ENCODE results near the gene ZNRF2.
"Not testable (repeated sequence)": the region's sequence is repeated elsewhere in the genome, so short reads cannot be mapped to it uniquely, and the experiment has no call there.

Gene ZNRF2

DNA sequence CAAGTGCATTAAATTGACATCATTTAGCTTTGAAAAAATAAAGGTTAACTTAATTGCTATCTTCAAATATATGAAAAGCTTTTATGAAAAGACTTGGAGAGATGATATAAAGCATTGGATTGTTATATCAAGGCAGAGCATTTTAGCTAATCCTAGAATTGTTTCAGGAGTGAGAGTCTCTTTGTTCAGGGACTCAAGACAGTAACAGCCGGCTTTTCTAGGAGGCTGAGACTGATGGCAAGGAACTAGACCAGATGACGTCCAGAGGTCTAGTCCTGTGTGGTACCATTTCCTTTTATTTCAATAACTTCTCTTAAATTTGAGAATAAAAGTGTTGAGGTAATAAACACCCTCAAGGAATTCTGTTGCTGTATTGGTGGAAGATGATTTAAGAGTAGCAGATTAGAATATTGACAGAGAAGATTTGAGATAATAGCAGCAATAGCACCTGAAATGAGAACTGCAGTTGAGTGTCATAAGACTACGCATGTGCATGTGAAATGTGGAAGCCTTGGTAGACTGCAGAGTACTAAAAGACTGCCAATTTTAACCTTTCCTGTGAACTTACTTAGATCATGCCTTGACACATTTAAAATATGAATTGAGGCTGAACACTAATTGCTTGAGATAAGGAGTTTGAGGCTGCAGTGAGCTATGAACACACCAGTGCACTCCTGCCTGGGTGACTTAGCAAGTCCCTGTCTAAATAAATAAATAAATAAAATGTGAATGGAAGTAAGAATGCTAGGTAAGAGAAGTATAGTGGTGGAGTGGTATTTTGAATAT, 79.6 kb downstream of the ZNRF2 start:
- DNase-seq (ENCODE audit: low read depth): no peak

- no peak for DNase-seq (ENCODE audit: low read depth)
Measured at GRCh38 chr7:30364773-30365172, 80.4 kb downstream of the ZNRF2 start.

- no peak for DNase-seq (ENCODE audit: low read depth)
Measured at GRCh38 chr7:30365621-30366020, 81.2 kb downstream of the ZNRF2 start.

GRCh38 chr7:30366606-30367005, 82.2 kb downstream of the ZNRF2 start:
- DNase-seq (ENCODE audit: low read depth): no peak

- DNase-seq (ENCODE audit: low read depth): no peak
Measured at GRCh38 chr7:30367561-30367960, 83.2 kb downstream of the ZNRF2 start.

DNA sequence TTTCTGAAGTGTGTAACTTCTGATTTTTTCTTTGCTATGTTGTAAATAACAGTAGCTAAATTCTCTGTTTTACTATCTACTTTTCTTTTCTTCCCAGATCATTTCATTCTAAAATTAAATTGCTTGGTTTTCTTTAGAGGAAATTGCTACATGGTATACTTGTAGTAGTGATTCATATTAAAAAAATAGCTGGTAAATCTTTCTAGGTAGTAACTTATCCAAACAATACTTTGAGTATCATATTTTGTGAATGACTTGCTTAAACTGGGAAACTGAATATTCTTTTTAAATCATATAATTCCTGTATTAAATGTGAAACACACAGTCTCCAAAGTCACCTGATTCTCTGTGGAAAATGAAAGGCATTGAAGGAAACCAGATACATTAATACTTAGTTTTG, 85.5 kb downstream of the ZNRF2 start:
- DNase-seq (ENCODE audit: low read depth): no peak

DNA sequence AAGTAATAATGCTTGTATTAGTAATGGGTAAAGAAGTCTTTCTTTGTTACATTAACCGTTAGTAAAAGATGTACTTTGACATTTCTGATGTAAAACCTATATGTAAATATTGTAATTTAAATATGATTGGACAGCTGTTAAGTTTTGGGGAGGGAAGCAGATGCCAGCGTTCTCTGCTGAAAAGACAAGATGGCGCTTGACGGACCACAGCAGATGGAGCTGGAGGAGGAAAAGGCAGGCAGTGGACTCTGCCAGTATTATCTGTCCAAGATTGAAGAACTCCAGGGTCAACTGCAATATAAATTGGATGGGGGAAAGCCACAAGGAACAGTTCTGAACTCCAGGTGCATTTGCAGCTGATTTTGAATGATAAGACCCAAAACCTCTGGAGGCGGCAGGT, 86.9 kb downstream of the ZNRF2 start:
- no peak for DNase-seq (ENCODE audit: low read depth)

DNA sequence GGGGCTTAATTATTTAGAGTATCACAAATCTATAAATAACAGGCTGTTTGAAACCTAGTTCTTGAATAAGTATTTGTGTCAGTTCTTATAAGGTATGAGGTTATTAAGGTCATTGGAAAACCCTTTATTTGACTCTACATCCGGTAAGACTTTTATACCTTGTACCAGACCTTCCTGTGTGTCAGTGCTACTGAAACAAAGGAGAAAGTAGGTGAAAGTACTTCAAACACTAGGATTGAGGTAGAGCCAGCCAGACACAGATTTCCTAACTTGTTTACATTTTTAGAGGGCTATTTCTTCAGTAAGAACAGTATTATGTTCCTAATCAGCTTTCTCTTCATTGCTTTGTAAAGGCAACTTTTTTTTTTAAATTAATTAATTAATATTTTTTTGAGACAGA, 93.9 kb downstream of the ZNRF2 start:
- no peak for DNase-seq (ENCODE audit: low read depth)

DNA sequence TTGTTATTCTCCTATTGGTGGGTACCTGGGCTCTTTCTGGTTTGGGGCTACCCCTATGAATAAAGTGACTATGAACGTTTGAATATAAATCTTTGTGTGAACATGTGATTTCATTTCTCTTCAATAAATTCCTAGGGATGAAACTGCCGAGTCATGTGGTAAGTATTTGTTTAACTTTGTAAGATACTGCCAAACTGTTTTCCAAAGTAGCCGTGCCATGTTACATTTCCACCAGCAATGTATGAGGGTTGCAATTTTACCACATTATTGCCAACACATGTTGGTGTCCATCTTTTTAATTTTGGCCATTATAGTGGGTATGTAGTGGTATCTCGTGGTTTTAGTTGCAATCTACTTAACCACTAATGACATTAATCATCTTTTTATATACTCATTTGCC, 94.7 kb downstream of the ZNRF2 start:
- DNase-seq (ENCODE audit: low read depth): no peak

DNA sequence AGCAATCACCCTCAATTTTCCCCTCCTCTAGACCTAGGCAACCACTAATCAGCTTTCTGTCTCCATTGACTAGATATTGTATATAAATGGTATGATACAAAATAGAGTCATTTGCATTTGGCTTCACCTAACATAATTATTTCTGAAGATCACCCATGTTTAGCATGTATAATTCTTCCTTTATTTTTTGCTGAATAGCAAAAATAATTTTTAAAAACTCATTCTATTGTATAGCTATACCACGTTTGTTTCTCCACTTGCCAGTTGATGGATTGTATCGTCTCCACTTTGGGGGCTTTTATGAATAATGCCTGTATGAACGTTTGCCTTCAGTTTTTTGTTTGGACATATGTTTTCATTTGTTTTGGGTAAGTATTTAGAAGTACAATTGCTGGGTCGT, 95.3 kb downstream of the ZNRF2 start:
- DNase-seq (ENCODE audit: low read depth): no peak

- DNase-seq (ENCODE audit: low read depth): no peak
Measured at GRCh38 chr7:30380294-30380693, 95.9 kb downstream of the ZNRF2 start.

DNA sequence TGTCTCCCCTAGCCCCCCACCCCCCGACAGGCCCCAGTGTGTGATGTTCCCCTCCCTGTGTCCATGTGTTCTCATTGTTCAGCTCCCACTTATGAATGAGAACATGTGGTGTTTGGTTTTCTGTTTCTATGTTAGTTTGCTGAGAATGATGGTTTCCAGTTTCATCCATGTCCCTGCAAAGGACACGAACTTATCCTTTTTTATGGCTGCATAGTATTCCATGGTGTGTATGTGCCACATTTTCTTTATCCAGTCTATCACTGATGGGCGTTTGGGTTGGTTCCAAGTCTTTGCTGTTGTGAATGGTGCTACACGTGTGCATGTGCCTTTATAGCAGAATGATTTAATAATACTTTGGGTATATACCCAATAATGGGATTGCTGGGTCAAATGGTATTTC, 96.4 kb downstream of the ZNRF2 start:
- DNase-seq (ENCODE audit: low read depth): not testable (repeated sequence)

DNA sequence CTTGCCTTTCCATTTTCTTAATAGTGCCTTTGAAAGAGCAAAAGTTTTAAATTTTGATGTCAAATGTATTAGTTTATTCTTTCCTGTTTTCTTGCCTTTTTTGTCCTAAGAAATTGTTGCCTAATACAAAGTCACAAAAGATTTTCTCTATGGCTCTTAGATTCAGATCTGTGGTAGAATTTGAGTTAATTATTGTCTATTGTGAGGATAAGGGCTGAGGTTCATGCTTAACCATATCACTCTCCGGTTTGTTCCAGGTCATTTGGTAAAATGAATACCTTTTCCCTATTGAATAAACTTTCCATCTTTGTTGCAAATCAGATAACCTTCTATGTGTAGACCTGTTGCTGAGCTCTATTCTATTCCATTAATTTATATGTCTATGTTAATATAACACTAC, 98.2 kb downstream of the ZNRF2 start:
- no peak for DNase-seq (ENCODE audit: low read depth)

DNA sequence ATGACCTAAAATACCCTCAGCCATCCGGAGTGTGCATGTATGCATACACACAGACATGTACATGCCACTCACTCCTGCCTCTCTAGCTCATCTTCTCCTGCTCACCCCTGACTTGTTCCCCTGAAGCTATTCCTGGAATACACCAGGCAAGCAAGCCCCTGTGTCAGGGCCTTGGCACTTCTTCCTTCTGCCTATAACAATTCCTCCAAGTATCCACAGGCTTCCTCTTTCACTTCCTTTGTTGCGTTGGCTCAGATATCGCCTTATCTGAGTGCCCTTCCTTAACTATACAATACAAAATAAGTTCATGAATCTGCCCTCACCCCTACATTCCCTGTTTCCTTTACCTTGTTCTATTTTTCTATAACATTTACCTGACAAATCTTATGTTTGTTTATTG, 105.4 kb downstream of the ZNRF2 start:
- DNase-seq (ENCODE audit: low read depth): no peak

GRCh38 chr7:30390736-30391636, 106.6 kb downstream of the ZNRF2 start:
- DNase-seq (ENCODE audit: low read depth): no peak

- DNase-seq (ENCODE audit: low read depth): no peak
Measured at GRCh38 chr7:30391806-30392205, 107.4 kb downstream of the ZNRF2 start.

DNA sequence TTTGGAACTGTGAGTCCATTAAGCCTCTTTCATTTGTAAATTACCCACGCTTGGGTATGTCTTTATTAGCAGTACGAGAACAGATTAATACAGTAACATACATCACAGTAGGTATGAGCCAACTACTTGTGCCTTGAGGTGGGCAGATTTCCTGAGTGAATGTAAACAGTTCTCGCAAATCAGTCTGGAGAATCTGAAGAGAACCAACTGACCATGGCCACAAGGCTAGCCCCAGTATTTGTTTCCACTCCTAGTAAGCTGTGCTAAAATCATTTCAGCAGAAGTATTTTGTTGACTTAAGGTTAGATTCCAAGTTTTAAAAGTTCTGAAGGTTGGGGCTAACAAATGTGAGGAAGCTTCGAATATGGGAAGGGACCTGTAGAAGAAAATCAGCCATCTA, 111.3 kb downstream of the ZNRF2 start:
- DNase-seq (ENCODE audit: low read depth): no peak

GRCh38 chr7:30396389-30396788, 112.0 kb downstream of the ZNRF2 start:
- DNase-seq (ENCODE audit: low read depth): no peak

DNA sequence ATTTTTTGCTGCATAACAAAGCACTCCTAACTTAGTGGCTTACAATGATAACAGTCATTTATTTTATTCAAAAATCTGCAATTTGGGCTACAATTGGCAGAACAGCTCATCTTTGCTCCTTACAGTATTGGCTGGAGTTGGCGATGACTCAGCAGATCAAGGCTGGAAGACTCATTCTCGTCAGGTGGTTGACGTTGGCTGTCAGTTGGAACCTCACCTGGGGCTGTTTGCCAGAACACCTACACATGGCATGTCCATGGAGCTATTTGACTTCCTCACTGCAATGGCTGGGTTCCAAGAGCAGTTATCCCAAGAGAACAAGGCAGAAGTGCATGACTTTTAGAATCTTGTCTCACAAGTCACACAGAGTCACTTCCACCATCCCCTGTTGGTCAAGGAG, 119.1 kb downstream of the ZNRF2 start:
- DNase-seq (ENCODE audit: low read depth): no peak

- DNase-seq (ENCODE audit: low read depth): no peak
Measured at GRCh38 chr7:30405179-30405578, 120.8 kb downstream of the ZNRF2 start.

GRCh38 chr7:30406664-30407425, 122.4 kb downstream of the ZNRF2 start:
- DNase-seq (ENCODE audit: low read depth): no peak

DNA sequence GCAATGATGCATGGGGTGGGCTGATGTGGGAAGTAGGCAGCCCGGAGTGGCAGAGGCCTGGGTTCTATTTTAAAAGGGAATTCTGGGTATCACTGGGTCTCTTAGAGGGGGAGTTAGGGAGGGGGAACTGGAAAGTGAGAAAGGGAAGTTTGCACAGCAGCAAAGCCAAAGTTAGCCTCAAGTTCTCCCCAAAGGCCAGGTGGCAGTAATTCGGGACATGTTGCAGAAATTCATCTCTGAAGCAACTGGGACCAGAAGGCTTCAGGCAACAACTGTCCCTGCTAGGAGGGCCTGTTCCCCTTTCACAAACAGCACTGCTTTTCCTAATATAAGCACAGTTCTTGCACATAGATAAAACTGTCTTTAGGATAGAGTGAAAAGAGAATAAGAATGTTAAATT, 126.8 kb downstream of the ZNRF2 start:
- no peak for DNase-seq (ENCODE audit: low read depth)

DNA sequence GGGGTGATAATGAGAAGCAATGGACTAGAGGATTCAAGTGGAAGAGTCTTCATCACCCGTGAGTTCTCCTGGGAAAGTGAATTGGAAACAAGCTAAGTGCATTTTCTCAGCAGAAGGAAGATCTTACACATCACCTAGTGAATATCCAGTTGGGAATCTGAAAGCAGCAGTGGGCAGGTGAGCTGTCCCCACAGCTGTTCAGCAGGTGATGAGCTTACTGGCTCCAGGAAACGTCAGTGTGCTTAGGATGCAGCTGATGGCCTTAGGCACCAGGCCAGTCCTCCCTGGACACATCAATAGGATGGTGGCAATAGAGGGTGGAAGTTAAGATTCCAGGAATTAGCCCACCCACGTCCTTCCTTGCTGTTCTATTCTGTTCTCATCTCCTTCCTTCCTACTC, 127.5 kb downstream of the ZNRF2 start:
- DNase-seq (ENCODE audit: low read depth): no peak
